WTC11 (cell line): ENCODE data around the gene EFNA5. TPM values are rescaled to one million over a fixed set of nuclear protein-coding genes. Genes with fewer than 3 reads are reported as not detected.
A peak's percentile ranks its signal among the peaks of the same experiment; 100 is the strongest.

Experiments
- ATAC-seq: fragments of 200-7000 bp; cut with Tn5 transposase; 2 replicates; pipeline ENCODE4 v1.10.0; 2021; ENCODE audit warnings: mild to moderate bottlenecking, moderate library complexity
- CTCF ChIA-PET: fragments of 300-600 bp; sonication (Branson Sonifier 250); formaldehyde crosslinking; loops from one replicate; lab custom pipeline; 2021; ENCODE audit warnings: antibody characterized with exemption; lab: Charles Lee
- POLR2A ChIA-PET: fragments of 350-600 bp; sonication (Branson Sonifier 250); formaldehyde crosslinking; loops from one replicate; lab custom pipeline; 2021; ENCODE audit warnings: antibody characterized with exemption; lab: Charles Lee
- DNase-seq: peaks from one replicate; pipeline ENCODE4 v3.0.0; 2021; ENCODE audit warnings: low spot score
- H3K27ac Mint-ChIP-seq: 2 replicates; pipeline ENCODE4 v1.8.0; 2021; ENCODE audit warnings: mixed read lengths
- H3K27me3 Mint-ChIP-seq: 2 replicates; pipeline ENCODE4 v1.8.0; 2021; ENCODE audit warnings: low read depth, mild to moderate bottlenecking, moderate library complexity, mixed read lengths
- H3K36me3 Mint-ChIP-seq: 2 replicates; pipeline ENCODE4 v1.8.0; 2021; ENCODE audit warnings: mixed read lengths
- H3K4me1 Mint-ChIP-seq: 2 replicates; pipeline ENCODE4 v1.8.0; 2022; ENCODE audit warnings: mixed read lengths
- H3K4me3 Mint-ChIP-seq: 2 replicates; pipeline ENCODE4 v1.8.0; 2021; ENCODE audit warnings: mild to moderate bottlenecking, moderate library complexity, mixed read lengths
- H3K9me3 Mint-ChIP-seq: 2 replicates; pipeline ENCODE4 v1.8.0; 2021; ENCODE audit warnings: mixed read lengths
- ATF3 ChIP-seq: sonication (generic); formaldehyde crosslinking; conservative IDR thresholded peaks from 2 replicates; pipeline ENCODE4 v1.8.1; 2022; ENCODE audit warnings: mild to moderate bottlenecking, missing genetic modification reagents
- CBFB ChIP-seq: sonication (generic); formaldehyde crosslinking; IDR thresholded peaks from 2 replicates; pipeline ENCODE4 v1.8.1; 2022; ENCODE audit warnings: mild to moderate bottlenecking, low read depth, missing genetic modification reagents
- E2F5 ChIP-seq: sonication (generic); formaldehyde crosslinking; IDR thresholded peaks from 2 replicates; pipeline ENCODE4 v1.8.1; 2022; ENCODE audit warnings: mild to moderate bottlenecking, moderate library complexity, missing genetic modification reagents
- FOXP1 ChIP-seq: sonication (generic); formaldehyde crosslinking; IDR thresholded peaks from 2 replicates; pipeline ENCODE4 v1.8.0; 2022; ENCODE audit warnings: missing genetic modification reagents, mild to moderate bottlenecking, moderate library complexity, borderline replicate concordance
- JAZF1 ChIP-seq: fragments of 250-450 bp; sonication (Bioruptor Pico); IDR thresholded peaks from 2 replicates; pipeline ENCODE4 v1.9.0; 2021; ENCODE audit warnings: moderate library complexity, mild to moderate bottlenecking, inconsistent platforms
- JUN ChIP-seq: sonication (generic); formaldehyde crosslinking; IDR thresholded peaks from 2 replicates; pipeline ENCODE4 v1.8.0; 2023; ENCODE audit warnings: mild to moderate bottlenecking, missing genetic modification reagents
- MYBL2 ChIP-seq: sonication (generic); formaldehyde crosslinking; IDR thresholded peaks from 2 replicates; pipeline ENCODE4 v1.8.1; 2023; ENCODE audit warnings: mild to moderate bottlenecking, moderate library complexity, missing genetic modification reagents
- ZNF263 ChIP-seq: sonication (generic); formaldehyde crosslinking; IDR thresholded peaks from 2 replicates; pipeline ENCODE4 v1.8.1; 2022; ENCODE audit warnings: low read depth, mild to moderate bottlenecking, moderate library complexity, missing genetic modification reagents
- ZNF281 ChIP-seq: sonication (generic); formaldehyde crosslinking; IDR thresholded peaks from 2 replicates; pipeline ENCODE4 v1.8.0; 2023; ENCODE audit warnings: mild to moderate bottlenecking, missing genetic modification reagents
- total RNA-seq: library from RNA; stranded (reverse); gene quantifications from 3 replicates; pipeline ENCODE4 v1.2.3, GENCODE V29; 2021
- TF ChIP-seq, protein P1 (sequence below): sonication (generic); formaldehyde crosslinking; IDR thresholded peaks from 2 replicates; pipeline ENCODE4 v1.8.1; 2023; ENCODE audit warnings: mild to moderate bottlenecking, missing genetic modification reagents
- TF ChIP-seq, protein P2 (sequence below): sonication (generic); formaldehyde crosslinking; IDR thresholded peaks from 2 replicates; pipeline ENCODE4 v1.8.0; 2023; ENCODE audit warnings: missing genetic modification reagents, mild to moderate bottlenecking, borderline replicate concordance
- TF ChIP-seq, protein P3 (sequence below): sonication (generic); formaldehyde crosslinking; IDR thresholded peaks from 2 replicates; pipeline ENCODE4 v1.8.0; 2023; ENCODE audit warnings: missing genetic modification reagents
- TF ChIP-seq, protein P4 (sequence below): fragments of 250-450 bp; sonication (Bioruptor Pico); conservative IDR thresholded peaks from 2 replicates; pipeline ENCODE4 v1.9.0; 2021; ENCODE audit warnings: mild to moderate bottlenecking

The EFNA5 gene
- total RNA-seq, 1 experiment from 2014 or later, result 17.4 TPM

- TF ChIP-seq E2F5 (no peak), ZNF263 (no peak), ZNF281 (CRISPR knock-in tag) (no peak), CBFB (no peak), FOXP1 (CRISPR knock-in tag) (no peak), ATF3 (CRISPR knock-in tag) (no peak), JAZF1 (CRISPR knock-in tag) (no peak), MYBL2 (CRISPR knock-in tag) (no peak), JUN (CRISPR knock-in tag) (no peak)
- TF ChIP-seq, protein P1, sequence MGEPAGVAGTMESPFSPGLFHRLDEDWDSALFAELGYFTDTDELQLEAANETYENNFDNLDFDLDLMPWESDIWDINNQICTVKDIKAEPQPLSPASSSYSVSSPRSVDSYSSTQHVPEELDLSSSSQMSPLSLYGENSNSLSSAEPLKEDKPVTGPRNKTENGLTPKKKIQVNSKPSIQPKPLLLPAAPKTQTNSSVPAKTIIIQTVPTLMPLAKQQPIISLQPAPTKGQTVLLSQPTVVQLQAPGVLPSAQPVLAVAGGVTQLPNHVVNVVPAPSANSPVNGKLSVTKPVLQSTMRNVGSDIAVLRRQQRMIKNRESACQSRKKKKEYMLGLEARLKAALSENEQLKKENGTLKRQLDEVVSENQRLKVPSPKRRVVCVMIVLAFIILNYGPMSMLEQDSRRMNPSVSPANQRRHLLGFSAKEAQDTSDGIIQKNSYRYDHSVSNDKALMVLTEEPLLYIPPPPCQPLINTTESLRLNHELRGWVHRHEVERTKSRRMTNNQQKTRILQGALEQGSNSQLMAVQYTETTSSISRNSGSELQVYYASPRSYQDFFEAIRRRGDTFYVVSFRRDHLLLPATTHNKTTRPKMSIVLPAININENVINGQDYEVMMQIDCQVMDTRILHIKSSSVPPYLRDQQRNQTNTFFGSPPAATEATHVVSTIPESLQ (CRISPR knock-in tag), result no peak
- TF ChIP-seq, protein P2, sequence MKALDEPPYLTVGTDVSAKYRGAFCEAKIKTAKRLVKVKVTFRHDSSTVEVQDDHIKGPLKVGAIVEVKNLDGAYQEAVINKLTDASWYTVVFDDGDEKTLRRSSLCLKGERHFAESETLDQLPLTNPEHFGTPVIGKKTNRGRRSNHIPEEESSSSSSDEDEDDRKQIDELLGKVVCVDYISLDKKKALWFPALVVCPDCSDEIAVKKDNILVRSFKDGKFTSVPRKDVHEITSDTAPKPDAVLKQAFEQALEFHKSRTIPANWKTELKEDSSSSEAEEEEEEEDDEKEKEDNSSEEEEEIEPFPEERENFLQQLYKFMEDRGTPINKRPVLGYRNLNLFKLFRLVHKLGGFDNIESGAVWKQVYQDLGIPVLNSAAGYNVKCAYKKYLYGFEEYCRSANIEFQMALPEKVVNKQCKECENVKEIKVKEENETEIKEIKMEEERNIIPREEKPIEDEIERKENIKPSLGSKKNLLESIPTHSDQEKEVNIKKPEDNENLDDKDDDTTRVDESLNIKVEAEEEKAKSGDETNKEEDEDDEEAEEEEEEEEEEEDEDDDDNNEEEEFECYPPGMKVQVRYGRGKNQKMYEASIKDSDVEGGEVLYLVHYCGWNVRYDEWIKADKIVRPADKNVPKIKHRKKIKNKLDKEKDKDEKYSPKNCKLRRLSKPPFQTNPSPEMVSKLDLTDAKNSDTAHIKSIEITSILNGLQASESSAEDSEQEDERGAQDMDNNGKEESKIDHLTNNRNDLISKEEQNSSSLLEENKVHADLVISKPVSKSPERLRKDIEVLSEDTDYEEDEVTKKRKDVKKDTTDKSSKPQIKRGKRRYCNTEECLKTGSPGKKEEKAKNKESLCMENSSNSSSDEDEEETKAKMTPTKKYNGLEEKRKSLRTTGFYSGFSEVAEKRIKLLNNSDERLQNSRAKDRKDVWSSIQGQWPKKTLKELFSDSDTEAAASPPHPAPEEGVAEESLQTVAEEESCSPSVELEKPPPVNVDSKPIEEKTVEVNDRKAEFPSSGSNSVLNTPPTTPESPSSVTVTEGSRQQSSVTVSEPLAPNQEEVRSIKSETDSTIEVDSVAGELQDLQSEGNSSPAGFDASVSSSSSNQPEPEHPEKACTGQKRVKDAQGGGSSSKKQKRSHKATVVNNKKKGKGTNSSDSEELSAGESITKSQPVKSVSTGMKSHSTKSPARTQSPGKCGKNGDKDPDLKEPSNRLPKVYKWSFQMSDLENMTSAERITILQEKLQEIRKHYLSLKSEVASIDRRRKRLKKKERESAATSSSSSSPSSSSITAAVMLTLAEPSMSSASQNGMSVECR (CRISPR knock-in tag), result no peak
- TF ChIP-seq, protein P3, sequence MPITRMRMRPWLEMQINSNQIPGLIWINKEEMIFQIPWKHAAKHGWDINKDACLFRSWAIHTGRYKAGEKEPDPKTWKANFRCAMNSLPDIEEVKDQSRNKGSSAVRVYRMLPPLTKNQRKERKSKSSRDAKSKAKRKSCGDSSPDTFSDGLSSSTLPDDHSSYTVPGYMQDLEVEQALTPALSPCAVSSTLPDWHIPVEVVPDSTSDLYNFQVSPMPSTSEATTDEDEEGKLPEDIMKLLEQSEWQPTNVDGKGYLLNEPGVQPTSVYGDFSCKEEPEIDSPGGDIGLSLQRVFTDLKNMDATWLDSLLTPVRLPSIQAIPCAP (CRISPR knock-in tag), result no peak
- TF ChIP-seq, protein P4, sequence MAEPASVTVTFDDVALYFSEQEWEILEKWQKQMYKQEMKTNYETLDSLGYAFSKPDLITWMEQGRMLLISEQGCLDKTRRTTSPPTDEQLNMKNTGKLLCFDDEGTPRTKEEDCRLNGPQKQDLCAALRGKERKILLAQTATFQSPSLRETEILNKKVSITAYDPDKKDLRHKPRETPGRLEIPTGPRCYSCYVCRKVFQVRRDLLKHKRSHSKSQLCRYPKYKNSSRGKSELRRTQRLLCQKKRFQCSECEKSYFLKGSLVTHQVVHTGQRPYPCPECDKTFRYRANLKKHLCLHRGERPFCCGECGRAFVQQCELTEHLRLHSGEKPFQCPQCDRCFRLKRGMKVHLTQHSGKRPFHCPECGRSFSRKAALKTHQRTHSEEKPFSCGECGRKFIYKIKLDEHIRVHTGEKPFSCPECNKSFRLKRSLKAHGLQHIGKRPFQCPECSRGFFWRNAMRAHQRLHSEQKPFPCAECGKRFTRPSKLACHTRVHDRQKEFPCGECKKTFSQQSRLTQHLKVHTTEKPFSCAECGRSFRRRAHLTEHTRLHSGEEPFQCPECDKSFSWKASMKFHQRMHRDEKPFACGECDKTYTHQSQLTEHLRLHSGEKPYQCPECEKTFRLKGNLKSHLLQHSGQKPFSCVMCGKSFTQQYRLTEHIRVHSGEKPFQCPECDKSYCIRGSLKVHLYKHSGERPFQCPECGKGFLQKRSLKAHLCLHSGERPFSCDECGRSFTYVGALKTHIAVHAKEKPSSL, result no peak
- CTCF ChIA-PET, result interaction anchor here (2.9 kb wide), 1 partner anchor 69 kb away, joined by 16 read pairs; no protein-coding TSS in a partner anchor
These were observed 168.1 kb downstream of the EFNA5 start for GRCh38 chr5:107502676-107503060.

More at GRCh38 chr5:107502676-107503060, 168.1 kb downstream of the EFNA5 start:
- ATAC-seq (no peak), DNase-seq (no peak)
- Mint-ChIP-seq H3K27me3 (no peaks in the 10 kb centered on the region), H3K27ac (peak overlapping the region; percentile 10; the same call in 1 of the 2 replicates), H3K4me3 (no peak overlapping the region), H3K36me3 (no peaks in the 10 kb centered on the region), H3K9me3 (no peaks in the 10 kb centered on the region), H3K4me1 (peaks cover 65% of the 10 kb centered on the region)
- POLR2A ChIA-PET, result no interaction called here
